Measurements from ENCODE around the gene DAB1.

Gene DAB1

DNA sequence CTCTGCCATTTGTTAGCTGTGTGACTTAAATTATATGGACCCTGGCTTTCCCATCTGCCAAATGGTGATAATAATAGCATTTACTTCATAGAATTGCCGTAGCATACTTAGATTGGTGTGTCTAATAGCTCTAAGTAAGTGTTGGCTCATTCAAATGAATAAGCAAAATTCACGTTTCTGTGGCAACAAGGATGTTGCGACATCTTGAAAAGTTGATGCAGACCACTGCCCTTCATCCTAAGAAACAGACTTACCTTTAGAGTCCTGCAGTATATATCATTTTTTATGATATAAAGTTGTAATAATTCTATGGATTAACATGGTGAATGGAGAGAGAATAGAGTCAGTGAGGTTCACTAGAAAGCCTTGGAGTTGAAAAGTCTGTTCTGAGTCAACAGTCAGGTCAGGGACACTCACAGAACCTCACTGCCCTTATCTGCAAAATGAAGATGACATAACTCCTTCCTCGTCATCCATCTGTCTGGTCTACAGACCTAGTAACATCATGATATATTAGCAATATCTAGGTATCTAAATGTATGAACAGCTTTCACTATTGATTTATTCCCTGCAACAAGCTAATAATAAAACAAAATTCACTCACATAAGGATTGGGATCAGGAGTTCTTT, 290.8 kb downstream of the DAB1 start:
- no peak for TF ChIP-seq CTCF (IDR thresholded peaks at IDR 0.05; ENCODE audit: low read depth, low read length)
- DNase-seq (ENCODE audit: extremely low read depth, low read depth) = no peak

DNA sequence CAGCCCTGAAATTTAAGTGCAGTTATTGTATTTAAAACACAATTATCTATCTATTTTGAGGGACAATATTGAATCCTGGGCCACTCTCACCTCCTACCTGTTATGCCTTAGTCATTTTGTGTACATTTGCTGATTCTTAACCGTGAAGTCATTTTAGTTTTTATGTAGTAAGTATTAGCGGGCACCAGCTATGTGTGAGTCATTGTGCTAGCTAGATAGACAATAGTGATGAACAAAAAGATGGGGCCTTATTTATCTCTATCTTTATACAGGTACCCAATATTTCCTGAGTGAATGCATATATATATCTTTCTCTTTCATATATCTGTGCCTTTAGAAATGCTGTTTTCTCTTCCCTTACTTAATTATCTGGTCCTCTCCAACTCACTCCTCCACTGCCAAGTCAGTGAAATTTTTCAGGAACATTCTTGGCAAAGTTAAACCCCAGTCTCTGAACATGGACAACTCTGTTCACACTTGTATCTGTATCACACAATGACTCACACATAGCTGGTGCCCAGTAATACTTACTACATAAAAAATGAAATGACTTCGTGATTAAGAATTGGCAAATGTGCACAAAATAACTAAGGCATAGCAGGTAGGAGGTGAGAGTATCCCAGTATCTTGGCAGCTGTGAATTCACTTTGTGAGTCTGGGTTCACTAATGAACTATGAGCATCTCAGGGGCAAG, 292.0 kb downstream of the DAB1 start:
- TF ChIP-seq CTCF (IDR thresholded peaks at IDR 0.05; ENCODE audit: low read depth, low read length) = no peak

GRCh38 chr1:57131257-57131656, 292.6 kb downstream of the DAB1 start:
- DNase-seq (ENCODE audit: extremely low read depth, low read depth) = no peak
- TF ChIP-seq CTCF (IDR thresholded peaks at IDR 0.05; ENCODE audit: low read depth, low read length) = no peak

More for the DNA sequence above, 292.0 kb downstream of the DAB1 start:
- no peak for DNase-seq (ENCODE audit: extremely low read depth, low read depth)

- TF ChIP-seq CTCF (IDR thresholded peaks at IDR 0.05; ENCODE audit: low read depth, low read length) = no peak
- DNase-seq (ENCODE audit: extremely low read depth, low read depth) = no peak
These were observed 294.0 kb downstream of the DAB1 start for GRCh38 chr1:57129865-57130264.

DNA sequence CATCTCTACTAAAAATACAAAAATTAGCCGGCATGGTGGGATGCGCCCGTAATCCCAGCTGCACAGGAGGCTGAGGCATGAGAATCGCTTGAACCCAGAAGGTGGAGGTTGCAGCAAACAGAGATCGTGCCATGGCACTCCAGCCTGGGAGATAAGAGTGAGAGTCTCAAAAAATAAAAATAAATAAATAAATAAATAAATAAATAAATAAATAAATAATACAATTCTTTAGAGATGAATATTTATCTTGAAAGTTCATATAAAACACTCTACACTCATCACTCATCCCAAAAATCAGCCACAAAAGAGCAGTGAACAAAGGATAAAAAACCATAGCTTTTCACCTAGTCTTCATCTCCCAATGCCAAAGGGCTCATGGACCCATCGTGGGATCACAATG, 295.9 kb downstream of the DAB1 start:
- DNase-seq (ENCODE audit: extremely low read depth, low read depth) = no peak
- no peak for TF ChIP-seq CTCF (IDR thresholded peaks at IDR 0.05; ENCODE audit: low read depth, low read length)

- DNase-seq (ENCODE audit: extremely low read depth, low read depth) = no peak
These were observed 299.0 kb downstream of the DAB1 start for GRCh38 chr1:57124768-57125446.

More at GRCh38 chr1:57124768-57125446, 299.0 kb downstream of the DAB1 start:
- TF ChIP-seq CTCF (IDR thresholded peaks at IDR 0.05; ENCODE audit: low read depth, low read length) = no peak
